GM19193 (cell line): ENCODE results near the gene SIT1.
A peak's percentile ranks its signal among the peaks of the same experiment; 100 is the strongest.

Experiments used
- POLR2A ChIP-seq: IDR thresholded peaks from 4 replicates; pipeline ENCODE4 v1.6.1; 2011; ENCODE audit not compliant: insufficient read depth, insufficient read length; ENCODE audit errors: extremely low read depth

SIT1 gene

GRCh38 chr9:35606726-35607125 is 44.0 kb downstream of the SIT1 start:
- no peak for TF ChIP-seq POLR2A

- no peak for TF ChIP-seq POLR2A
These were observed 44.6 kb downstream of the SIT1 start for GRCh38 chr9:35606138-35606504.

- peak; percentile 16 for TF ChIP-seq POLR2A
These were observed 45.2 kb downstream of the SIT1 start for GRCh38 chr9:35605351-35606137.

- TF ChIP-seq POLR2A: no peak
These were observed 46.0 kb downstream of the SIT1 start, which contains the start of gene TESK1 for GRCh38 chr9:35604578-35605350. Gene TESK1 (plus strand): TSS chr9:35605262. CDS start chr9:35605620, 358 bp downstream.

- TF ChIP-seq POLR2A: peak; percentile 67
These were observed 46.6 kb downstream of the SIT1 start for GRCh38 chr9:35603986-35604577.

GRCh38 chr9:35603506-35603985 is 47.2 kb downstream of the SIT1 start:
- no peak for TF ChIP-seq POLR2A

- no peak for TF ChIP-seq POLR2A
These were observed 50.7 kb downstream of the SIT1 start for GRCh38 chr9:35599763-35600604.
